Stimulated activated naive CD4-positive, alpha-beta T cell treated with Interleukin-2 at 50 U/mL for 16 hours (primary cell): Measurements from ENCODE around the gene CES1.
"Not testable (repeated sequence)": the region's sequence is repeated elsewhere in the genome, so short reads cannot be mapped to it uniquely, and the experiment has no call there.

Experiments
- DNase-seq: peaks from one replicate; lab custom pipeline; 2025; lab: John Stamatoyannopoulos, UW

CES1 gene

GRCh38 chr16:55830658-55831294 is 2.1 kb downstream of the CES1 start:
- no peak for DNase-seq

- DNase-seq, result not testable (repeated sequence)
Measured at GRCh38 chr16:55829232-55829631, 3.7 kb downstream of the CES1 start.

- DNase-seq, result no peak
Measured at GRCh38 chr16:55828680-55829079, 4.2 kb downstream of the CES1 start.

GRCh38 chr16:55825115-55825728 is 7.7 kb downstream of the CES1 start:
- no peak for DNase-seq

- DNase-seq, result no peak
Measured at GRCh38 chr16:55824473-55825000, 8.4 kb downstream of the CES1 start.

- DNase-seq, result no peak
Measured at GRCh38 chr16:55822280-55822810, 10.6 kb downstream of the CES1 start.

GRCh38 chr16:55821210-55821609 is 11.7 kb downstream of the CES1 start:
- DNase-seq, result no peak

GRCh38 chr16:55820615-55821014 is 12.3 kb downstream of the CES1 start:
- no peak for DNase-seq

GRCh38 chr16:55817236-55817912 is 15.5 kb downstream of the CES1 start:
- DNase-seq, result no peak

- not testable (repeated sequence) for DNase-seq
Measured at GRCh38 chr16:55816222-55816621, 16.7 kb downstream of the CES1 start.

GRCh38 chr16:55815320-55815719 is 17.6 kb downstream of the CES1 start:
- no peak for DNase-seq

GRCh38 chr16:55814174-55814573 is 18.7 kb downstream of the CES1 start:
- not testable (repeated sequence) for DNase-seq

GRCh38 chr16:55813730-55814129 is 19.2 kb downstream of the CES1 start:
- not testable (repeated sequence) for DNase-seq

- DNase-seq, result no peak
Measured at GRCh38 chr16:55812951-55813350, 19.9 kb downstream of the CES1 start.

- no peak for DNase-seq
Measured at GRCh38 chr16:55811811-55812210, 21.1 kb downstream of the CES1 start.

GRCh38 chr16:55810451-55810961 is 22.4 kb downstream of the CES1 start:
- DNase-seq, result no peak

- DNase-seq, result no peak
Measured at GRCh38 chr16:55809851-55810250, 23.0 kb downstream of the CES1 start.

GRCh38 chr16:55809386-55809785 is 23.5 kb downstream of the CES1 start:
- DNase-seq, result no peak

- DNase-seq, result not testable (repeated sequence)
Measured at GRCh38 chr16:55808286-55808685, 24.6 kb downstream of the CES1 start.

- not testable (repeated sequence) for DNase-seq
Measured at GRCh38 chr16:55805104-55805503, 27.8 kb downstream of the CES1 start.

GRCh38 chr16:55803681-55804080 is 29.2 kb downstream of the CES1 start:
- DNase-seq, result not testable (repeated sequence)

- DNase-seq, result not testable (repeated sequence)
Measured at GRCh38 chr16:55792934-55793374, 39.9 kb downstream of the CES1 start.
